A673 (cell line): ENCODE data around the gene GABRG3. TPM values are rescaled to one million over a fixed set of nuclear protein-coding genes. Genes with fewer than 3 reads are reported as not detected.

Source experiments
- BruUV-seq: library from RNA; stranded (reverse); fragments of 400-500 nt; replicated peaks from 2 replicates; lab custom pipeline; 2021; lab: Mats Ljungman, UMichigan
- CTCF ChIA-PET: fragments of 300-600 bp; sonication (Branson Sonifier 250); formaldehyde crosslinking; loops from one replicate; lab custom pipeline; 2022; ENCODE audit warnings: antibody characterized with exemption; lab: Charles Lee
- POLR2A ChIA-PET: fragments of 300-600 bp; sonication (Branson Sonifier 250); formaldehyde crosslinking; loops from one replicate; lab custom pipeline; 2022; ENCODE audit warnings: antibody characterized with exemption; ENCODE audit not compliant: low non-redundant PET; lab: Charles Lee
- DNase-seq: peaks from one replicate; pipeline ENCODE4 v3.0.0-alpha.2; 2015; ENCODE audit warnings: low spot score
- H3K27ac ChIP-seq: fragments of 200-600 bp; sonication (generic); 2 replicates; pipeline ENCODE4 v1.5.1; 2016; ENCODE audit warnings: mixed run types, low read depth, mild to moderate bottlenecking, mixed read lengths, antibody characterized with exemption, low read length; ENCODE audit not compliant: poor library complexity, severe bottlenecking
- H3K27me3 ChIP-seq: fragments of 200-600 bp; sonication (generic); replicated peaks from 2 replicates; pipeline ENCODE4 v1.6.1; 2017; ENCODE audit warnings: mixed run types, low read depth, mild to moderate bottlenecking, mixed read lengths, antibody characterized with exemption, low read length; ENCODE audit not compliant: insufficient read depth, poor library complexity
- H3K36me3 ChIP-seq: fragments of 200-600 bp; sonication (generic); 2 replicates; pipeline ENCODE4 v1.6.1; 2016; ENCODE audit warnings: mixed run types, mild to moderate bottlenecking, mixed read lengths, antibody characterized with exemption, low read length; ENCODE audit not compliant: insufficient read depth, poor library complexity, severe bottlenecking
- H3K4me1 ChIP-seq: fragments of 200-600 bp; sonication (generic); 2 replicates; pipeline ENCODE4 v1.6.1; 2017; ENCODE audit warnings: mixed run types, mild to moderate bottlenecking, mixed read lengths, antibody characterized with exemption, low read length; ENCODE audit not compliant: insufficient read depth, poor library complexity, severe bottlenecking
- H3K4me3 ChIP-seq: fragments of 200-600 bp; sonication (generic); 2 replicates; pipeline ENCODE4 v1.5.1; 2016; ENCODE audit warnings: low read depth, mixed run types, mild to moderate bottlenecking, mixed read lengths, low read length; ENCODE audit not compliant: poor library complexity, severe bottlenecking
- H3K9me3 ChIP-seq: fragments of 200-600 bp; sonication (generic); 2 replicates; pipeline ENCODE4 v1.6.1; 2016; ENCODE audit warnings: mixed run types, low read depth, mild to moderate bottlenecking, mixed read lengths, antibody characterized with exemption, low read length; ENCODE audit not compliant: poor library complexity, severe bottlenecking
- CTCF ChIP-seq: fragments of 300-800, 200-600 bp; sonication (generic); conservative IDR thresholded peaks from 2 replicates; pipeline ENCODE4 v1.5.1; 2017; ENCODE audit warnings: low read depth, mild to moderate bottlenecking, antibody characterized with exemption, low read length, moderate library complexity, mixed read lengths
- EZH2 ChIP-seq: fragments of 200-600 bp; sonication (generic); IDR thresholded peaks from 2 replicates; pipeline ENCODE4 v1.6.1; 2017; ENCODE audit warnings: borderline replicate concordance, low read depth, mild to moderate bottlenecking, mixed read lengths, antibody characterized with exemption, low read length; ENCODE audit not compliant: poor library complexity, severe bottlenecking
- intact Hi-C: fragments of 100-400 bp; cut with micrococcal nuclease; formaldehyde crosslinking; loops from one replicate; pipeline ENCODE4 v1.10.0; 2022; ENCODE audit not compliant: unreplicated experiment
- total RNA-seq: library from RNA; stranded (reverse); gene quantifications from 2 replicates; pipeline ENCODE4 v1.2.3, GENCODE V29; 2021

Gene GABRG3
- total RNA-seq, 1 experiment from 2014 or later = not detected

- H3K36me3 ChIP-seq = no peaks in the 10 kb centered on the region
- H3K9me3 ChIP-seq = peaks cover 47% of the 10 kb centered on the region
- ChIA-PET CTCF (no interaction called here), POLR2A (no interaction called here)
- no peak for TF ChIP-seq EZH2
- intact Hi-C loops = no loop called here
- no peaks in the 10 kb centered on the region for H3K4me1 ChIP-seq
- no TSS peak for BruUV-seq
- H3K4me3 ChIP-seq = no peak overlapping the region
- no peak overlapping the region for H3K27ac ChIP-seq
- no peak for DNase-seq
- no peaks in the 10 kb centered on the region for H3K27me3 ChIP-seq
These were observed 117.7 kb downstream of the GABRG3 start for GRCh38 chr15:27088584-27089232.

GRCh38 chr15:27089233-27089586 lies 118.2 kb downstream of the GABRG3 start:
- Histone ChIP-seq H3K36me3 (no peaks in the 10 kb centered on the region), H3K4me3 (no peak overlapping the region), H3K4me1 (no peaks in the 10 kb centered on the region), H3K27ac (no peak overlapping the region), H3K9me3 (peaks cover 43% of the 10 kb centered on the region), H3K27me3 (no peaks in the 10 kb centered on the region)
- TF ChIP-seq CTCF = no peak
- no peak for TF ChIP-seq EZH2
- DNase-seq = no peak
- POLR2A ChIA-PET = no interaction called here
- CTCF ChIA-PET = no interaction called here
- intact Hi-C loops = no loop called here
- no TSS peak for BruUV-seq

GRCh38 chr15:27089676-27090075 lies 118.7 kb downstream of the GABRG3 start:
- CTCF ChIA-PET = no interaction called here
- no peak for DNase-seq
- H3K4me1 ChIP-seq = no peaks in the 10 kb centered on the region
- no peak overlapping the region for H3K27ac ChIP-seq
- H3K36me3 ChIP-seq = no peaks in the 10 kb centered on the region
- TF ChIP-seq CTCF (no peak), EZH2 (no peak)
- no peak overlapping the region for H3K4me3 ChIP-seq
- H3K27me3 ChIP-seq = no peaks in the 10 kb centered on the region
- POLR2A ChIA-PET = no interaction called here
- intact Hi-C loops = no loop called here
- BruUV-seq = no TSS peak
- H3K9me3 ChIP-seq = peaks cover 39% of the 10 kb centered on the region
